ENCODE data around the gene FER. TPM values are rescaled to one million over a fixed set of nuclear protein-coding genes. Genes with fewer than 3 reads are reported as not detected.
"Not testable (repeated sequence)": the region's sequence is repeated elsewhere in the genome, so short reads cannot be mapped to it uniquely, and the experiment has no call there.

The FER gene
- polyA plus RNA-seq, 3 donors, result 16.2 to 20.5 (median 19.9) TPM

GRCh38 chr5:108743846-108744245 lies 3.9 kb upstream of the FER start:
- no peak for DNase-seq (ENCODE audit: low read depth in 3 of 3, low spot score in 2 of 3)

GRCh38 chr5:108747111-108747773 lies 455 bp upstream of the FER start:
- DNase-seq (ENCODE audit: low read depth in 3 of 3, low spot score in 2 of 3), result peak in 2 of 3 donors; percentile 46 to 65

GRCh38 chr5:108748401-108749127 lies 867 bp downstream of the FER start:
- DNase-seq (ENCODE audit: low read depth in 3 of 3, low spot score in 2 of 3), result peak; percentile 93 to 95 (median 94)

GRCh38 chr5:108749128-108749861 lies 1.6 kb downstream of the FER start:
- DNase-seq (ENCODE audit: low read depth in 3 of 3, low spot score in 2 of 3), result no peak

- DNase-seq (ENCODE audit: low read depth in 3 of 3, low spot score in 2 of 3), result no peak
These were observed 5.6 kb downstream of the FER start for GRCh38 chr5:108753331-108753730.

- DNase-seq (ENCODE audit: low read depth in 3 of 3, low spot score in 2 of 3), result no peak
These were observed 6.2 kb downstream of the FER start for GRCh38 chr5:108753877-108754276.

GRCh38 chr5:108760512-108760911 lies 12.8 kb downstream of the FER start:
- no peak for DNase-seq (ENCODE audit: low read depth in 3 of 3, low spot score in 2 of 3)

GRCh38 chr5:108762660-108763059 lies 15.0 kb downstream of the FER start:
- DNase-seq (ENCODE audit: low read depth in 3 of 3, low spot score in 2 of 3), result no peak

- no peak for DNase-seq (ENCODE audit: low read depth in 3 of 3, low spot score in 2 of 3)
These were observed 15.7 kb downstream of the FER start for GRCh38 chr5:108763222-108763916.

GRCh38 chr5:108765647-108766046 lies 17.9 kb downstream of the FER start:
- no peak for DNase-seq (ENCODE audit: low read depth in 3 of 3, low spot score in 2 of 3)

GRCh38 chr5:108766916-108767315 lies 19.2 kb downstream of the FER start:
- DNase-seq (ENCODE audit: low read depth in 3 of 3, low spot score in 2 of 3), result not testable (repeated sequence)

- DNase-seq (ENCODE audit: low read depth in 3 of 3, low spot score in 2 of 3), result no peak
These were observed 21.7 kb downstream of the FER start for GRCh38 chr5:108769352-108769751.

GRCh38 chr5:108772626-108773025 lies 24.9 kb downstream of the FER start:
- DNase-seq (ENCODE audit: low read depth in 3 of 3, low spot score in 2 of 3), result no peak

- no peak for DNase-seq (ENCODE audit: low read depth in 3 of 3, low spot score in 2 of 3)
These were observed 25.6 kb downstream of the FER start for GRCh38 chr5:108773330-108773729.

GRCh38 chr5:108774079-108774478 lies 26.4 kb downstream of the FER start:
- not testable (repeated sequence) for DNase-seq (ENCODE audit: low read depth in 3 of 3, low spot score in 2 of 3)

GRCh38 chr5:108777582-108777981 lies 29.9 kb downstream of the FER start:
- not testable (repeated sequence) for DNase-seq (ENCODE audit: low read depth in 3 of 3, low spot score in 2 of 3)

- not testable (repeated sequence) for DNase-seq (ENCODE audit: low read depth in 3 of 3, low spot score in 2 of 3)
These were observed 36.9 kb downstream of the FER start for GRCh38 chr5:108784577-108784976.

GRCh38 chr5:108786806-108787483 lies 39.2 kb downstream of the FER start:
- DNase-seq (ENCODE audit: low read depth in 3 of 3, low spot score in 2 of 3), result no peak

GRCh38 chr5:108788142-108788541 lies 40.4 kb downstream of the FER start:
- no peak for DNase-seq (ENCODE audit: low read depth in 3 of 3, low spot score in 2 of 3)

- DNase-seq (ENCODE audit: low read depth in 3 of 3, low spot score in 2 of 3), result no peak
These were observed 45.5 kb downstream of the FER start for GRCh38 chr5:108793207-108793606.
